ENCODE measurements around the gene ASCC1. TPM values are rescaled to one million over a fixed set of nuclear protein-coding genes. Genes with fewer than 3 reads are reported as not detected.

The ASCC1 gene
- total RNA-seq, 1 donor from 2014 or later, result 33.3 TPM

GRCh38 chr10:72146559-72147323 lies 69.3 kb downstream of the ASCC1 start:
- no peaks in the 10 kb centered on the region for H3K9me3 Mint-ChIP-seq (ENCODE audit: unreplicated experiment)
- TF ChIP-seq, protein P1, sequence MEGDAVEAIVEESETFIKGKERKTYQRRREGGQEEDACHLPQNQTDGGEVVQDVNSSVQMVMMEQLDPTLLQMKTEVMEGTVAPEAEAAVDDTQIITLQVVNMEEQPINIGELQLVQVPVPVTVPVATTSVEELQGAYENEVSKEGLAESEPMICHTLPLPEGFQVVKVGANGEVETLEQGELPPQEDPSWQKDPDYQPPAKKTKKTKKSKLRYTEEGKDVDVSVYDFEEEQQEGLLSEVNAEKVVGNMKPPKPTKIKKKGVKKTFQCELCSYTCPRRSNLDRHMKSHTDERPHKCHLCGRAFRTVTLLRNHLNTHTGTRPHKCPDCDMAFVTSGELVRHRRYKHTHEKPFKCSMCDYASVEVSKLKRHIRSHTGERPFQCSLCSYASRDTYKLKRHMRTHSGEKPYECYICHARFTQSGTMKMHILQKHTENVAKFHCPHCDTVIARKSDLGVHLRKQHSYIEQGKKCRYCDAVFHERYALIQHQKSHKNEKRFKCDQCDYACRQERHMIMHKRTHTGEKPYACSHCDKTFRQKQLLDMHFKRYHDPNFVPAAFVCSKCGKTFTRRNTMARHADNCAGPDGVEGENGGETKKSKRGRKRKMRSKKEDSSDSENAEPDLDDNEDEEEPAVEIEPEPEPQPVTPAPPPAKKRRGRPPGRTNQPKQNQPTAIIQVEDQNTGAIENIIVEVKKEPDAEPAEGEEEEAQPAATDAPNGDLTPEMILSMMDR (IDR thresholded peaks at IDR 0.05; ENCODE audit: partially characterized antibody, unreplicated experiment), result no peak
- no peak overlapping the region for H3K4me3 Mint-ChIP-seq (ENCODE audit: unreplicated experiment)
- H3K36me3 Mint-ChIP-seq (ENCODE audit: unreplicated experiment), result no peaks in the 10 kb centered on the region
- no peaks in the 10 kb centered on the region for H3K27me3 Mint-ChIP-seq (ENCODE audit: unreplicated experiment)
- no peak for DNase-seq
- peaks cover 13% of the 10 kb centered on the region for H3K4me1 Mint-ChIP-seq (ENCODE audit: low read depth, unreplicated experiment)
- H3K27ac Mint-ChIP-seq (ENCODE audit: unreplicated experiment), result no peak overlapping the region

DNA sequence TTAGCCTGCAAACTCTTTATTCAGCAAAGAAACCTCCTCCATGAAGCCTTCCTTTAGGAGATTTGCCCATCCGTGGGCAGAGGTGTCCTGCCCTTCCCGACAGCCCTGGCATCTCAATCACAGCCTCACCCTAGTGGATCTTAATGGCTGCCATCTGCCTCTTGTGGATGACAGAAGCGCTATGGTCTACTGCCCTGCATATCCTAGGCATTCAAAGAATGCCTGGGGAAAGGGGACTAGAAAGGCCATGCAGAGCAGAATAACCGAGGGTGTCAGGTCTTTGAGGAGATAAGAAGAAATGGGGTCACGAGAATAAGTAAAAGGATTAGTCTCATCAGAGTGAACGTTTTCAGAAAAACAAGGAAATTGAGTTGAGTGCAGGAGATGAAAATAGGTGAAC lies 70.0 kb downstream of the ASCC1 start:
- Mint-ChIP-seq H3K27ac (ENCODE audit: unreplicated experiment) (peak overlapping the region; percentile 3), H3K36me3 (ENCODE audit: unreplicated experiment) (no peaks in the 10 kb centered on the region), H3K9me3 (ENCODE audit: unreplicated experiment) (no peaks in the 10 kb centered on the region), H3K4me1 (ENCODE audit: low read depth, unreplicated experiment) (peaks cover 13% of the 10 kb centered on the region), H3K27me3 (ENCODE audit: unreplicated experiment) (no peaks in the 10 kb centered on the region), H3K4me3 (ENCODE audit: unreplicated experiment) (no peak overlapping the region)
- TF ChIP-seq, protein P1 (IDR thresholded peaks at IDR 0.05; ENCODE audit: partially characterized antibody, unreplicated experiment), result no peak
- no peak for DNase-seq

DNA sequence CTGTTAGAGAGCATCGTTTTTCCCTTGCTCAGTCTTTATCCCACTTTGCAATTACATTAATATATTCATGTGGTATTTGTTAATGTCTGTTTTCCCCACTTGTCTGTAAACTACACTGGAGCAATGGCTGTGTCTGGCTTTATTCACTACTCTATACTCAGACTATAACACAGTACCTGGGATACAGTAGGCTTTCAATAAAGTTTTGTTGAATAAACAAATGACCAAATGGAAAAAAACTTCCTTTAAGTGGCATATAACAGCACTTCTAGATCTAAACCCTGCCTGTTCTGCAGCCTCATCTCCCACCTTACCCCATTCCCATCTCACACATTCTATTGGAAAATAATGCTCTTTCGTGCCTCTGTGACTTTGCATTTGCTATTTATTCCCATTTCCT lies 70.4 kb downstream of the ASCC1 start:
- Mint-ChIP-seq H3K4me1 (ENCODE audit: low read depth, unreplicated experiment) (peaks cover 13% of the 10 kb centered on the region), H3K27ac (ENCODE audit: unreplicated experiment) (peak overlapping the region; percentile 3), H3K4me3 (ENCODE audit: unreplicated experiment) (no peak overlapping the region), H3K9me3 (ENCODE audit: unreplicated experiment) (no peaks in the 10 kb centered on the region), H3K36me3 (ENCODE audit: unreplicated experiment) (no peaks in the 10 kb centered on the region), H3K27me3 (ENCODE audit: unreplicated experiment) (no peaks in the 10 kb centered on the region)
- DNase-seq, result no peak
- TF ChIP-seq, protein P1 (IDR thresholded peaks at IDR 0.05; ENCODE audit: partially characterized antibody, unreplicated experiment), result no peak

GRCh38 chr10:72140850-72141249 lies 75.2 kb downstream of the ASCC1 start:
- Mint-ChIP-seq H3K27me3 (ENCODE audit: unreplicated experiment) (no peaks in the 10 kb centered on the region), H3K36me3 (ENCODE audit: unreplicated experiment) (no peaks in the 10 kb centered on the region), H3K4me1 (ENCODE audit: low read depth, unreplicated experiment) (peaks cover 8% of the 10 kb centered on the region), H3K9me3 (ENCODE audit: unreplicated experiment) (no peaks in the 10 kb centered on the region), H3K27ac (ENCODE audit: unreplicated experiment) (no peak overlapping the region), H3K4me3 (ENCODE audit: unreplicated experiment) (no peak overlapping the region)
- no peak for DNase-seq
- TF ChIP-seq, protein P1 (IDR thresholded peaks at IDR 0.05; ENCODE audit: partially characterized antibody, unreplicated experiment), result no peak

GRCh38 chr10:72140174-72140573 lies 75.9 kb downstream of the ASCC1 start:
- Mint-ChIP-seq H3K4me3 (ENCODE audit: unreplicated experiment) (no peak overlapping the region), H3K9me3 (ENCODE audit: unreplicated experiment) (no peaks in the 10 kb centered on the region), H3K27ac (ENCODE audit: unreplicated experiment) (no peak overlapping the region), H3K4me1 (ENCODE audit: low read depth, unreplicated experiment) (peaks cover 1% of the 10 kb centered on the region), H3K27me3 (ENCODE audit: unreplicated experiment) (no peaks in the 10 kb centered on the region), H3K36me3 (ENCODE audit: unreplicated experiment) (peaks cover 6% of the 10 kb centered on the region)
- DNase-seq, result no peak
- TF ChIP-seq, protein P1 (IDR thresholded peaks at IDR 0.05; ENCODE audit: partially characterized antibody, unreplicated experiment), result no peak

Data from glutamatergic neuron (in vitro differentiated cells).